GM13976 (cell line): Measurements from ENCODE around the gene MTX3.

ENCODE experiments used
- DNase-seq: peaks from one replicate; pipeline ENCODE4 v3.0.0; 2012; ENCODE audit warnings: low spot score
- in situ Hi-C: fragments of 300-500 bp; cut with MboI; formaldehyde crosslinking; loops from one replicate; pipeline ENCODE4 v1.12.0; 2022; ENCODE audit warnings: low sequenced_read_pairs, mixed read lengths, inconsistent platforms; ENCODE audit not compliant: unreplicated experiment
- TF ChIP-seq, protein P1 (sequence below): IDR thresholded peaks from 2 replicates; pipeline ENCODE4 v1.5.1; 2012; ENCODE audit warnings: borderline replicate concordance, mild to moderate bottlenecking; ENCODE audit not compliant: insufficient read depth; ENCODE audit errors: extremely low read depth, missing control alignments, control extremely low read depth

The MTX3 gene

DNA sequence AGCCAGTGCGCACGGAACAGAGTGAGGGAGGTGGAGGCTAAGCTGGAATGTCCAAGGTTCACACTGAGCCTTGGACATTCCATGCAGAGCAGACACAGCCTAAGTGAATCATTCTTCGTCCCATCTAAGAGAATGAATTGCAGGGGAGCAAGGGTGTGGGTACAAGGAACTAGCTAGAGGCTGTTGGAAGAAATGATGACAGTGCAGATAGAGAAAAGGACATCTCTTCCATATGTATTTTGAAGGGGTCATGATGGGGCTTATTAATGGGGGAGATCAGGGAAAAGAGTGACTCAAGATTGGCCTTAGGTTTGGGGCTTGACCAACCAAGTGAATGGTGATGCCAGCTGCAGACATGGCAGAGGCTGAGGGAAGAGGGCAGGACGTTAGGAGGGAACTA lies 59.2 kb downstream of the MTX3 start:
- TF ChIP-seq, protein P1, sequence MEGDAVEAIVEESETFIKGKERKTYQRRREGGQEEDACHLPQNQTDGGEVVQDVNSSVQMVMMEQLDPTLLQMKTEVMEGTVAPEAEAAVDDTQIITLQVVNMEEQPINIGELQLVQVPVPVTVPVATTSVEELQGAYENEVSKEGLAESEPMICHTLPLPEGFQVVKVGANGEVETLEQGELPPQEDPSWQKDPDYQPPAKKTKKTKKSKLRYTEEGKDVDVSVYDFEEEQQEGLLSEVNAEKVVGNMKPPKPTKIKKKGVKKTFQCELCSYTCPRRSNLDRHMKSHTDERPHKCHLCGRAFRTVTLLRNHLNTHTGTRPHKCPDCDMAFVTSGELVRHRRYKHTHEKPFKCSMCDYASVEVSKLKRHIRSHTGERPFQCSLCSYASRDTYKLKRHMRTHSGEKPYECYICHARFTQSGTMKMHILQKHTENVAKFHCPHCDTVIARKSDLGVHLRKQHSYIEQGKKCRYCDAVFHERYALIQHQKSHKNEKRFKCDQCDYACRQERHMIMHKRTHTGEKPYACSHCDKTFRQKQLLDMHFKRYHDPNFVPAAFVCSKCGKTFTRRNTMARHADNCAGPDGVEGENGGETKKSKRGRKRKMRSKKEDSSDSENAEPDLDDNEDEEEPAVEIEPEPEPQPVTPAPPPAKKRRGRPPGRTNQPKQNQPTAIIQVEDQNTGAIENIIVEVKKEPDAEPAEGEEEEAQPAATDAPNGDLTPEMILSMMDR: no peak
- no peak for DNase-seq
- in situ Hi-C loops: no loop called here

DNA sequence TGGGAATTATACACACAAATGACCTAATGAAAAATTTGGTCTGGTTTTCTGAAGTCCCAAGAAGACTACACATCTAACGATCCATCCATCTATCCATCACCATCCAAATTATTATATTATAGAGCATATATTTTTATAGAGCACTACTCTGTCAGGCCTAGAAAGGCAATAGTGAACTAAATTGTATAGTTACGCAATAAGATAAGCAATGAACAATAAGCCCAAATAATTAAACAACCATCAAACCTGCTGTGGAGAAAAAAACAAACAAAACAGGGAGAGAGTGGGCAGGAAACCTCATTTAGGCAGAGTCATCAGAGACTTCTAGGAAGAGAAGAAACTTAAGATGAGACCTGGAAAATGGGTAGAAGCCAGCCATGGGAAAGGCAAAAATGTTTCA lies 59.7 kb downstream of the MTX3 start:
- no peak for DNase-seq
- in situ Hi-C loops: no loop called here
- TF ChIP-seq, protein P1: no peak

DNA sequence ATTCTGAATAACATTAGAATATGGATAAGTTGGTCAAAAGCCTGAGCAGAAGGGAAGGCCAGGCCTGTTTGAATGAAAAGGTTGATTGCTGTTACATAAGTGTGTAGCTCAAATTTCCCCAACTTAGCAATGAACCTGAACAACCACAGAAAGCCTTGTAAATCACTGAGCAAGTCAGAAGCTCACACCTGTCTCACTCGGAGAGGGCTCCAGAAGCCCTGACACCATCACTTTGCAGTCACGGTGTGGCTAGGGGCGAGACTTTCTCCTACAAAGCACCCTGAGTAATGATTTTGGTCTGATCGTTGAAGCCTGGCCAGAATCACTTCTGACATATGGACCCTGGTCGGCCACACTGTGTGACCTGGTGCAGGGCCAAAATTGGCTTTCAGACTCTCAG lies 62.0 kb downstream of the MTX3 start:
- in situ Hi-C loops: no loop called here
- TF ChIP-seq, protein P1: no peak
- no peak for DNase-seq
